Panc1 (cell line): ENCODE measurements around the gene PAQR9.

Experiments
- CTCF ChIP-seq: fragments of 450-650 bp; IDR thresholded peaks from 2 replicates; pipeline ENCODE4 v1.5.1; 2017; ENCODE audit warnings: mild to moderate bottlenecking
- POLR2AphosphoS5 ChIP-seq: IDR thresholded peaks from 2 replicates; pipeline ENCODE4 v1.6.1; 2012; ENCODE audit warnings: mild to moderate bottlenecking, low read depth, low read length, moderate library complexity
- SIN3A ChIP-seq: IDR thresholded peaks from 2 replicates; pipeline ENCODE4 v1.6.1; 2012; ENCODE audit warnings: low read depth, mild to moderate bottlenecking, low read length, moderate library complexity, borderline replicate concordance; ENCODE audit not compliant: insufficient read depth

GRCh38 chr3:143011705-143012104, 48.2 kb upstream of the PAQR9 start:
- TF ChIP-seq CTCF (no peak), POLR2AphosphoS5 (no peak), SIN3A (no peak)
